Hematopoietic multipotent progenitor cell treated with erythropoietin and hydrocortisone succinate and interleukin-3 and kit ligand, for 17 days (in vitro differentiated cells): ENCODE data around the gene TOM1L2.

Source experiments
- DNase-seq: peaks from one replicate; pipeline ENCODE4 v3.0.0-alpha.2; 2015; ENCODE audit warnings: low spot score

Gene TOM1L2

DNA sequence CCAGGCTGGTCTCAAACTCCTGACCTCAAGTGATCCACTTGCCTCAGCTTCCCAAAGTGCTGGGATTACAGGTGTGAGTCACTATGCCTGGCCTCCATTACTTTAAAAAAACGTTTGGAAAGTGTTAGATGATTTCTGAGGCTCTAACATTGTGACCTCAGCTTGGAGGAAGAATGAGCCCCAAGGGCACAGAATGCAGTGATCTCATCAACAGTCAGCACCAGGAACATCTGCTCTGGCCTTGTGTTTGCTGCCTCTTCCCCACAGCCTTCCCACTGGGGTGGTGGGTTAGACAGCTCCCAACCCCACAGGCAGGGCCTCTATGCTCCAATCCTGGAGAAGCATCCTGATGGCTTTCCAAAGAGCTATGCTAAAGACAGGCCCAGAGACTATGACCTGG, 97.7 kb downstream of the TOM1L2 start:
- no peak for DNase-seq

DNA sequence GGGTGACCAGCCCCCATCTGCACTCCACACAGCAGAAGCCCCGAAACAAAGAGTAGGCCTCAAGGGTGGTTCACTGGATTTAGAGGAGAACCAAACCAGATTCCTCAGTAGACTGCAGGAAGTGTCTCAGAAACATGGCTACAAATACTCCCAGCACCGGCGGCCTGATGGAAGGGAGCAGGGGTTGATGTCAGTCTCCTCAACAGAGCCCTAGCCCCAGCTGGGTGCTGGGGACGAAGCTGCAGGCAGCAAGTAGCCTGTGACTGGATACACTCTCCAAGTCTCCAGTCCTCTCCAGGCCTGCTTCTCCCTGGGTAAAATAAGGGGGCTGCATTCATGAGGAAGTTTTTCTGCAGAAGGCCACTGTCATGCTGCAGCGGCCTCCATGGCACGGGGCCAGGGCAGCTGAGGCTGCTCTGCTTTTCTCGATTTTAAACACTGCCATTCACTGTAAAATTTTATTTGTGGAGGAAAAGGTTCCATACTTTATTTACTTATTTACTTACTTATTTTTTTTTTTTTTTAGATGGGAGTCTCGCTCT, 98.7 kb downstream of the TOM1L2 start:
- no peak for DNase-seq

DNA sequence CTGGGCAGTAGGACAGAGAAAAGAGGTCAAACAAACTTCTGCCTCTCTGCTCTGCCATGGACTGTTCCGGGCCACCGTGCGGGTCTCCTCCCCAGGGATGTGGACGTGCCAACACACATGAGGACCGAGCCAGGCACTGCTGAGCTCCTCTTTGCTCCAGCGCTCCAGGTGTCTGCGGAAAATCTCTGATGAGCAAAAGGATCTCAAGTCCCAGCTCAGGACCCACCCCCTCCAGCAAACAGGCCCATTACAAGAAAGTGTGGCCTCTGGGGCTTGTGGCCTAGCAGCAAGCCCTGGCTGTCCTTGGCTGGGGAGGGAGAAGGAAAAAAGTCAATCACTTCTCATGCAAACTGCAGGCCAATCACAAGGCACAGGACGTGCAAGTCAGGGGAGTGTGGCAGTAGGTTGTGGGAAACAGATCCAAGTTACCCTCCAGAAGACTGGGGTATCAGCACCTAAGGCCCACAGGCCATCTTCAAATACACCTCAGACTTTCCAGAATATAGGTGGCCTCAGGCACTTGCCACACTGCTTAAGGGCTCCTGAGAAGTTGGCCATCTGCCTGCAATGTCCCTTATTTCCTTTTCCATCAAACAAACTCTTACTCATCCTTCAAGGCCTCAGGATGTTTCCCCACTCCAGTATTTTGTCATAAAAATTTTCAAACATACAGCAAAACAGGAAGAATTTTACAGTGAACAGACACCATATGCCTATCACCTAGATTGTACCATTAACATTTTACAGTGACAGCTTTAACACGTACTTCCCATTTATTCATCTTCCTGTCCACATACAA, 99.5 kb downstream of the TOM1L2 start:
- no peak for DNase-seq

DNA sequence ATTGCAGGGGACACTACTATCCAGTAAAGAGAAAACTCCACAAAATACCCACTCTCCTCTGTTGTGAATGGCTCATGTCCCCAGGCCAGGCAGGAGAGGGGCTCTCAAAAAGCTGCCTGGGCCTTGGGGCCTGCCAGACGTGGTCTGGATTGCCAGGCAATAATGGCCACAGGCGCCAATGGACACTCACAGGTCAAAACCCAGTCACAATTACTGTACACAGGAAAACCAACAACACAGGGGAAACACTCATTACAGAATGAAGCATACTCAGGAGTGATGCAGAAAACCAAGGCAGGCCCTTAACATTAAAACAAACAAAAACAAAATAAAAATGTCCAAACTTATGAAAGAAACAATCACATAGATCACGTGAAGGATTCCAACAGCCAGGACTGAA, 100.3 kb downstream of the TOM1L2 start:
- DNase-seq = no peak

DNA sequence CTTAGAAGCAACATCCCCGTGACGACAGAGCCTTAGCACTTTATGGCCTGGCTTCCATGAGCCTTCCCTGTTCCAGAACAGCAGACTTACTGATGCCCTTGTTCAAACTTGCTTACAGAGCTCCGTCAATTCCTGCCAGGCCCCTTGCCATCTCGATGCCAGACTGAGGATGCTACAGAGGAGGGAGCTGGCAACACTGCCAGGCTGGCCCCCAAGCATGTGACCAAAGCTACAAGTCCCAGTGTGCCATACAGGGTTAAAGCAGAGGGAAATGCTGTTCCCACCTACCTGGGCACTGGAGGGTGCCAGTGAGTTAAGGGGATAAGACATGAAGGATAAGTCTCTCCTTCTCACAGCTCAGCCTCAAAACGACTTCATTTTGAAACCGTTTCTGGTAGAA, 102.0 kb downstream of the TOM1L2 start:
- no peak for DNase-seq

DNA sequence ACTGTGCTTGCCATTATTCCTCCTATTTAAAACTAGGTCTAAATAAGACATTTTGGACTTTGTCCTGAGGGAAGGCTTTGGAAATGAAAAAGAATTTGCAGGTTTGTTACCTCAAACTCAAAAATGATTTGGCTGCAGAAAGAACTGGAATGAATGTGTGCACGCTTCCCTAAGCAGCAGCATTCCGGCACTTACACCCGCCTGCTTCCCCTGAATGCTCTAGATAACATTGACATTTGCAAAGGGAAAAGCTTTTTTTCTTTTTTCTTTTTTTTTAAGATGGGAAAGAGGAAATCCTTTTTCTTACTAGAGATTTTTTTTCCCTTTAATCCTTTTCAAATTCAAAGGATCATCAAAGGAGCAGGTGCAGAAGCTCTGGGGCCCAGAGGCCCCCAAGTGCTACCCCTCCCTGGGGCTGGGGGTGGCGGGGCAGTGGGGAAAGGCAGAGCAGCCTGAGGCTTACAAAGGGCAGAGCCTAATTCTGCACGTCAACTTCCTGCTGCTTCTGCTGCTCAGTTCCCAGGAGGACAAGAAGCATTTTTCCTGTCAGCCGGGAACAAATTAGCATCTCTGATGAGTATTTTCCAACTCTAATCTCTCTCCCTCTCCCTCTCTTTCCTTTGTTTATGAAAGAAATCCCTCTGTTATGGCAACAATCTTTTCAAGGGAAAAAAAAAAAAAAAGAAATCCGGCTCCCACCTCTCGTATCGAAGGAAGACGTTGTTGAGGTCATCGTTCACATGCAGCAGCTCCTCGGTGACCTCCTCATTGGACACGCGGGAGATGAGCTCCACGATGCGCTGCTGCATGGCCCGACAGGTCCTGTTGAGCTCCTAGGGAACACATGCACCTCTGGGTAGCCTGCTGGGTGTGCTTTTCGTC, 103.3 kb downstream of the TOM1L2 start:
- no peak for DNase-seq

DNA sequence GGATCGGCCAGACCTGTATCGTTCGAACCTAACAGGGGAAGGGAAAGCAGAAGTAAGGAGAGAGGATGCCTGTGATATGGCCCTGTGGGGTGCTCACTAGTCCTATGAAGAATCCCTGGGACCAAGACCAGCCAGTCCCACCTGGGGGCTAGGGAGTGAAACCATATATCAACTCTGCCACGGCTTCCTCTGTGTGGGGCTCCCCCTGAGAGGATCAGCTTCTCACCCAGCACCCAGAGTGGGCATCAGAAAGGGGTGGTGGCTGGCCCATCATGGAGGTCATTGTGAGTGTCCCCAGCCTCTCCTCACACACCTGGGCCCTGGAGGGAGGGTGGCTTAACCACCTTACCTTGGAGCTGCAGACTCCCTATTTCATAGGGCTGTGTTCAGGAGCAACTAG, 105.3 kb downstream of the TOM1L2 start:
- DNase-seq = no peak

DNA sequence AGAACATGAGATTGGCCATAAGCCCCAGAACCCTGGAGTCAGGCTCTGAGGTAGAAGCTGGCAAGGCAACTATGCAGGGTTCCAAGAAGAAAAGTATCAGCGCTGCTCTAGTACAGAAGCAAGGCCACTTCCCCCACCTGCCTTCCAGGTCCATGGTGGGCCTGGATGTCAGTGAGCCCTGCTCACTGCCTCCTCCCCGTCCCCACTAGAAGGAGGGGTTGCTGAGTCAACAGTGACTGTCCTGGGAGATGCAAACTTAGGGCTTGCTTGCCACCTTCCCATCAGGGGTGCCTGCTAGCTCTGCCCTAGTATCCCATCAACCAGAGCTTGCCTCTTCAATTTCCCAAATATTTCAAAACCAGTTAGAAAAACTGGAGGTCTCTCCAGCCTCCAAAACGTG, 105.8 kb downstream of the TOM1L2 start:
- DNase-seq = no peak

DNA sequence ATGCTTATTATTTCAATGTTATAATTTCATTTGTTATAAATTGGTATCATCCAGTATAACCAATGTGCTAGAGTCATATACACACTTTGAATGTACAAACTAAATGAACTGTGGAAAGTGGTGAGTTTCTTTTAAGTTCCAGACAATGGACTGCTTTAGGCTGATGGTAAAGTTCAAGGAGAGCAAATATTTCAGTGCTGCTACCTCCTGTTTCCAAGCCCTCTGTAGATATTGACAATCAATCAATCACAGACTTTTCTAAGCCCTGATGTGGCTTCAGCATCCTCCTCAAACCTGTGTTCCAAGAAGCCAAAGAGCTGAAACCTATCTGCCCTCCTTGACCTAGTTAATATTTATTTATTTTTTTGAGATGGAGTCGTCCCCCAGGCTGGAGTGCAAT, 107.2 kb downstream of the TOM1L2 start:
- no peak for DNase-seq

DNA sequence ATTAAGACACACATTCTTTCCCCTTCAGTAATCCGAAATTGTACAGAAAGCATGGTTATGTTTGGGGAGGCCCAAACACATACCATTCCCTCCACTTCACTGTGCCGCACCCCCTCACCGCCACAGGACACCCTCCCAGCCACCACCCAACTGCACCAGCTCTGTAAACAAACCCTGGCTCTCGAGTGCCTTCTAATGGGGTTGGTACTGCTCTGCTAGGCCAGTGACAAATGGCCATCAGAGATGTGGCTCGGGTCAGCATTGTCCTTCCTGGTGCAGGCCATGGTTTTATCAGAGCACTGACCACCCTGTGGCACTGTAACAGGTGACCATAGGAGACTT, 111.5 kb downstream of the TOM1L2 start:
- DNase-seq = no peak

DNA sequence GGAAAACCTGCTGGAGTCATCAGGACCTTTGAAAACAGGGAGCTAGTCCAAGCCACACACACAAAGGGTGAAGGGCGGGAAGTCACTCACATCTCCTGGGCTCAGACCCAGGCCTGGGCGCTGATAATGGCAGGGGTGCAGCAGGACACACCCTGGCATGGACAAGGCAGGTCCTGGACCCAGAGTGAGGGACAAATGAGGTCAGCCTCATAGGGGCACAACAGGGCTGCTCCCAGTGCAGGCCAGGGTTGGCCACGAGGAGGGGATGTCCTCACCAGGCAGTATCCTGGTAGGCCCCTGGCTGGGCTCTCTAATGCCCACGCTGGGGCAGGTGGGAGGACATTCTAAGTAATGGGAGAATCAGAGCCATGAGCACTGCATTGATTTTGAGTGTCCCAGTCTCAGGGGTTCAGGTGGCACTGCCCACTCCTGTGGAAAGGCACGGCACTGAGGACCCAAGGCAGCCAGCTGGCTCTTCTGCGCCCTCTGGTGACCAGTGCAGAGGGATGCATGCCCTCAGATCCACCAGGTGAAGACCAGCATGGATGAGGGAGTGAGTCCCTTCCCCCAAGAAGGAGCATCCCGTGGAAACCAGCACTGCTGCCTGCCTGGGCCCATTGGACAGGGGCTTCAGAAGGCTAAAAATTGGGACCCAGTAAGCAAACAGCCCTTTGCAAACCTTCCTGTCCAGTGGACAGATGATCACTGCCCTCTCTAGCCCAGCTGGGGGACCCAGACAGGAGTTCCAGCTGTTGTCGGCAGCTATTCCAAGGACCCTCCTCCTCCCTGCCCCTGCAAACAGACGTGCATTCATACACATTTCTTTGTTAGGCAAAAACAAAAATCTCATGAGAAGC, 112.1 kb downstream of the TOM1L2 start:
- peak; percentile 88 for DNase-seq

DNA sequence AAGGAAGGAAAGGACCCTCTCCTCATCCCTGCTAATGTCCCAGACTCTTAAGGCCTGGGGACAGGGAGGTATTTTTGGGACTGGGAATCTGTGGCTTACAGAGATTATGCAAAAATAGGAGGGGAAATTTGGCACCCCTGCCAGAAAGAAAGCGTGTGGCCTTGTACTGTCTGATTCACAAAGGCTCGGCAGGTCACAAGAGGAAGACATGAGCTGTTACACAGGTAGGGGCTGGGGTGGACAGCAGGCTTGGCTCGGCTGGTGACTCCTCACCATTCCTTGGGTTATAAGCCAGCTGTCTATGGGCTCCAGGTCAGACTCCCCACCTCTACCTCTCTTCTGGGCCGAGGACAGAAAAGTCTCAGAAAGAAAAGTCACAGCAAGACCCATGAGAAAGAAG, 114.7 kb downstream of the TOM1L2 start:
- no peak for DNase-seq

DNA sequence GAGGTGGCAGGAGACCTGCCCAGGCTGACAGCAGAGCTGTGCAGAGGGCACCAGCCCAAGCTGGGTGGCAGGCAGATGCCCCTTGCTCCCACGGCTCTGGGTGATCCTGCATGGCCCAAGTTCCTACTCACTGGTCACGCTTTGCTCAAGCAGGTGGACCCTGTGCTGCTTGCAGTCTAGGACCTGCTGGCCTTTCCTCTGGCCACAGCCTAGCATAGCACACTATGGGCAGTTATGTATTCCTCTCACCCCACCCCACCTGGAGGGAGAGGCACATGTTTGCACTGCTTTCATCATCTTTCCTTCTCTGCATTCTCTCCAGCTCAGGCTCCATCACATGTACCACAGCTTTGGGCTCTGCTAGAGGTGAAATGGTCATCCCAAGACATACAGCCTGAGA, 115.8 kb downstream of the TOM1L2 start:
- no peak for DNase-seq

DNA sequence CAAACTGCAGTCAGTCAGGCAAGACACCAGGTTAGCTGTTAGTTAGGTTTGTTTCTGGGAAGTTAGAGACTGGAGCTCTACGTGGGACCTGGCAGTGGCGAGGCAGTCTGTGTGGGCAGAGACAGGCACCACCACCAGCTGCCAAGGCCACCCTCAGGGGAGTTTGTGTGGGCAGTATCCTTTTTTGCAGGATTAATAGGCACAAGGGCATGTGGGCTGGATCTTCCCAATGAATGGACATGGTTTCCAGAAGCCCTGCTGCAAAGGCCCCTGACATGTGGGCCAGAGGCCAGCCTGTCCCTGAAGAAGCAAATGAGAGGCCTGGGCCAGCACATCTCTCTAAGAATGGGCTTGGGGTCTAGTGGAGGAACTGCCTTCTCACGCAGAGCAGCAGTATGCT, 116.2 kb downstream of the TOM1L2 start:
- DNase-seq = no peak

DNA sequence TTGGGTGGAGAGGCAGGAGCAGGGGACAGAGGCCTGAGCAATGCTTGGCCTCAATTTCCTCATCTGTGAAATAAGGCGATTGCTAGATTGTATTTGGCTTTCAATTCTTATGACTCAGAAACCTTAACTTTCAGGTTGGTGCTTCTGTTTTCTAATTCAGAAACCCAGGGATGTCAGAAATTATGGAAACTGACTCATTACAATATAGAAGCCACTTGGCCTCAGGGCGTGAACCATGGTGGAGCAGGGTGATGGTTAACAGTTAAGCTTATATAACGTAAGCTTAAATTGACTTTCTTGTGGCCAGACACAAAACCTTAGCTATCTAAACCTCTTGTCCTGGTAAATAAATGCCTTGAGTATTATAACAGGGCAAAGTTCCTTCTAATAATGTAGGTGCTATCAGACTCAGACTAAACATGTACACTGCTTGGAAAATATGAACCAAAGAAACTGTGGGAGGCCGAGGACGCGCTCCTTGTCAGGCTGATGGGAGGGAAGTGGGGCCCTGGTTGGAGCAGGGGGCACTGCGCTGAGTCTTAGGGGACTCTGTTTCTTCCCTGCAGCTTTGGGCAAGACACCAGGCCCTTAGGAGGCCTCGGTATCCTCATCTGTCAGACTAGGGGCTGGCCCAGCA, 118.3 kb downstream of the TOM1L2 start:
- no peak for DNase-seq

DNA sequence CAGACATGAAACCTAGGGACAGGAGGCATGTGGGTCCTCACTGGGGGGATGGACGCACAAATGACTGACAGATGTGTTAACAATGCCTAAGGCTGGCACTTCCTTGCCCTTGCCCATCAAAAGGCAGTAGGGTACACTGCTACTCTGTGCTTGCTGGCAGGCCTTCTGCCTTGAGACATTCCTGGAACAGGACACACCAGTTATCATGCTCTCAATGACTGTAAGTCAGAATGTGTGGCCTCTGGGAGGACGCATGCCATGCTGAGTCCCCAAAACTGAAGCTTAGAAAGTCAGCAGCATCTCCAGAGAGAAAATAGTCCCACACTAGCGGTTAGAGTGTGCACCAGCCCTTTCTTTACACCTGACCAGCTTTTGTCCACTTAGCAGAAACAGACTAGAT, 119.3 kb downstream of the TOM1L2 start:
- DNase-seq = no peak

DNA sequence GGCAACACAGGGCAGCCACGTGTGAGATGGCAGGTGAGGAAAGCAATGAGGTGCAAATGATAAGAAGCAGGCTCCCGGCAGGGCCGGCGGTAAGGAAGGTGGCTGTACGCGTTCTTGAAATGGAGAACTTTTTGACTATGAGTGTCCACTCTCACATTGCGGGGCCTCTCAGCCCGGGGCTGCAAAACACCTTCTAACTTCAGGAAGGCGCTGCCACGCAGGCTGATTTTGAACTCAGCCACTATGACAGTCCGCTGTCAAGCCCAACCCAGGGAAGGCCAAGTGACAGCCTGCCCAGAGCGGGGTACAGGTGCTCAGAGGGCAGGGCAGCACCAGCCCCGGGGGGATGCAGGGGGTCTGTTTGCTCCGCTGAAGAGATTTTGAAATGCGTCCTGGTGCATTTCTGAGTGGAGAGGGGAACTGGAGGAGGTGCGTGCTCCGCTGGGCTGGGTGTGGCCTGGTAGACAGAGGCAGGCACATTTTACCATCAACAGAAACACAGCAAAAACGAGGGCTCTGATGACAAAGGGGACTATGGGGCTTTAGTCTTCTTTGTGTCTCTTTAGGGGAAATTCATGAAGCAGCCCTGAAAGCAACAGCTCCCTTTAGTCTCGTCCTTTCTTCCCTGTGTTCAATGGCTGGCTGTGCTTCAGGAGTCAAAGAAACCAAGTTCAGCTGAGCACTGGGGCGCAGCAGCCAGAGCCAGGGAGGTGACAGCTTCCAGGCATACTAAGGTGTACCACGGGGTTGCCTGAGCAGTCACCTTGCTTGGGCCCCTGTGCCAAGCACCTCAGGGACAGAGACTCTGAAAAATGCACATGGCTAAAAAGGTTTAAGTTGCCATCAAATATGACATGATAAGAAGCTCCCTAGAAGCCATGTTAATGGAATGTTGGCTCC, 120.8 kb downstream of the TOM1L2 start:
- no peak for DNase-seq

DNA sequence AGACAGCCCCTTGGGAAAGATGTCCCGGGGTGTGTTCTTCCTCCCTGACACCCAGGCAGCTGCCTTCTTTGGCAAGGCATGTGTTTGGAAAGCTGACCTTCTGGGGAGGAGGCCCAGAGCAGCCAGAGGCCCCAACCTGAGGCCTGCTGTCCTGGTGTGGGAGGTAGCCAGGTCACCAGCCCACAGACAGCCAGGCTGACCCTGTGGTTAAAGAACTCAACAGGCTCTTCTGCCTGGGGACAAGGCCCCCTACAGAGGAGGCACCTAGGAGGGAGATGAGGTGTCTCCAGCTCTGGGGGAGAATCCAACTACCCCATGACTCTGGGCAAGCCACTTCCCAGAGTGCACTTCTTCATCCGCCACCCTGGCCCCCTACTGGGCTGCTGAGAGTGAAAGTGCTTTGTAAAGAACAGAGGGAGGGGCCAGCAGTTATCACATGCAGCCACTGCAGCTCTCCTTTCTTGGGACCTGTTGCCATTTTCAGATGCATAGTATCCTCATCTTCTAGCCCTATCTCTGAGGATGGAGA, 122.3 kb downstream of the TOM1L2 start:
- peak; percentile 80 for DNase-seq

DNA sequence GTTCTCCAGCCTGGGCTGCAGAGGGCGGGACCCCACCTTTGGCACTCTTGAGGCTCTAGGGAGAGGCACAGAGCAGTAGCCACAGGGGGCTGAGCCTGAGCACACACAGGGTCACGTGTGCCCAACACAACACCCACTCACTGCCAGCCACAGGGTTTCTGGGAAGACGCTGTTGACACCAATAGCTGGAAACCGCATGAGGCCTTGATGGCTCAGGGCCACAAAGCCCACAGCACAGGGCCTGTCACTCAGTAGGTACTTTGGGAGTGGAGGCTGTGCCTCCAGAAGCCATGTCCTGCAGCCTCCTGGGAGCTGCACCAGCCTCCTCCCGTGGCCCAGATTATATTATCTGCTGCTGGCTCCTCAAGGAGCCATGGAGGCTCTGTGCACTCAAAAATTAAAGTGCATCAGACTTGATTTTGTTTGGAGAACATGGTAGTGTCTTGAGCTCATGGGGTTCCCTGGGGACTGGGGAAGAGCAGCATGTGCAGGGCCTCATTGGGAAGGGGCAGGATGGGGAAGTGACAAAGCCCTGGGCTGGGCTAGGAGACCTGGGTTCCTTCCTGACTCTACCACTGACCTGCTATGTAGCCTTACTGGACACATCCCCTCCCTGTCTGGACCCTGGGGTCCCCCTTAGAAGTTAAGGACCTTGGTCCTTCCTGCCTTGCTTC, 122.9 kb downstream of the TOM1L2 start:
- peak; percentile 75 for DNase-seq
